HG02642 (cell line): ENCODE data around the gene SERP1.
"Not testable (repeated sequence)": the region's sequence is repeated elsewhere in the genome, so short reads cannot be mapped to it uniquely, and the experiment has no call there.

ENCODE experiments used
- ATAC-seq: cut with Tn5 transposase; IDR thresholded peaks from one replicate; pipeline ENCODE4 v1.9.1; 2021; ENCODE audit warnings: mild to moderate bottlenecking; ENCODE audit not compliant: unreplicated experiment, poor library complexity

The SERP1 gene

GRCh38 chr3:150540297-150540696 is 6.0 kb downstream of the SERP1 start:
- no peak for ATAC-seq

- ATAC-seq, result no peak
Measured at GRCh38 chr3:150538324-150539208, 7.7 kb downstream of the SERP1 start.

- no peak for ATAC-seq
Measured at GRCh38 chr3:150535204-150535603, 11.1 kb downstream of the SERP1 start.

GRCh38 chr3:150531775-150532174 is 14.5 kb downstream of the SERP1 start:
- no peak for ATAC-seq

- no peak for ATAC-seq
Measured at GRCh38 chr3:150528354-150528797, 17.9 kb downstream of the SERP1 start.

GRCh38 chr3:150527464-150528255 is 18.6 kb downstream of the SERP1 start:
- ATAC-seq, result no peak

GRCh38 chr3:150523538-150523937 is 22.8 kb downstream of the SERP1 start:
- ATAC-seq, result no peak

GRCh38 chr3:150521463-150521862 is 24.8 kb downstream of the SERP1 start:
- no peak for ATAC-seq

- no peak for ATAC-seq
Measured at GRCh38 chr3:150520408-150520807, 25.9 kb downstream of the SERP1 start.

GRCh38 chr3:150519026-150519425 is 27.3 kb downstream of the SERP1 start:
- ATAC-seq, result no peak

GRCh38 chr3:150515210-150515609 is 31.1 kb downstream of the SERP1 start:
- ATAC-seq, result no peak

GRCh38 chr3:150511122-150511821 is 35.0 kb downstream of the SERP1 start:
- ATAC-seq, result no peak

GRCh38 chr3:150509780-150510179 is 36.5 kb downstream of the SERP1 start:
- no peak for ATAC-seq

GRCh38 chr3:150508401-150508800 is 37.9 kb downstream of the SERP1 start:
- ATAC-seq, result no peak

GRCh38 chr3:150504483-150504882 is 41.8 kb downstream of the SERP1 start:
- no peak for ATAC-seq

GRCh38 chr3:150503402-150504099 is 42.7 kb downstream of the SERP1 start:
- no peak for ATAC-seq

GRCh38 chr3:150500960-150501359 is 45.3 kb downstream of the SERP1 start:
- not testable (repeated sequence) for ATAC-seq

- ATAC-seq, result no peak
Measured at GRCh38 chr3:150497956-150498355, 48.3 kb downstream of the SERP1 start.

GRCh38 chr3:150495563-150496168 is 50.6 kb downstream of the SERP1 start:
- ATAC-seq, result no peak

GRCh38 chr3:150495149-150495548 is 51.1 kb downstream of the SERP1 start:
- ATAC-seq, result no peak
